Tibial nerve (tissue), 4 donors: ENCODE results near the gene CD63.

ENCODE experiments used
- EP300 ChIP-seq, 2 donors: sonication (generic); formaldehyde crosslinking; IDR thresholded peaks; one replicate each; pipeline ENCODE4 v1.6.1; 2017; ENCODE audit warnings: antibody characterized with exemption in 2 of 2, mild to moderate bottlenecking in 1 of 2
- TF ChIP-seq, protein P1 (sequence below), 5 experiments: fragments of 200-600 bp in 3 of 5; fragments of 450-650 bp in 2 of 5; sonication (generic) in 3 of 5; IDR thresholded peaks; one replicate each; pipeline ENCODE4 v1.5.1; 2016 to 2019; ENCODE audit warnings: antibody characterized with exemption in 5 of 5, mild to moderate bottlenecking in 3 of 5, moderate library complexity in 2 of 5

DNA sequence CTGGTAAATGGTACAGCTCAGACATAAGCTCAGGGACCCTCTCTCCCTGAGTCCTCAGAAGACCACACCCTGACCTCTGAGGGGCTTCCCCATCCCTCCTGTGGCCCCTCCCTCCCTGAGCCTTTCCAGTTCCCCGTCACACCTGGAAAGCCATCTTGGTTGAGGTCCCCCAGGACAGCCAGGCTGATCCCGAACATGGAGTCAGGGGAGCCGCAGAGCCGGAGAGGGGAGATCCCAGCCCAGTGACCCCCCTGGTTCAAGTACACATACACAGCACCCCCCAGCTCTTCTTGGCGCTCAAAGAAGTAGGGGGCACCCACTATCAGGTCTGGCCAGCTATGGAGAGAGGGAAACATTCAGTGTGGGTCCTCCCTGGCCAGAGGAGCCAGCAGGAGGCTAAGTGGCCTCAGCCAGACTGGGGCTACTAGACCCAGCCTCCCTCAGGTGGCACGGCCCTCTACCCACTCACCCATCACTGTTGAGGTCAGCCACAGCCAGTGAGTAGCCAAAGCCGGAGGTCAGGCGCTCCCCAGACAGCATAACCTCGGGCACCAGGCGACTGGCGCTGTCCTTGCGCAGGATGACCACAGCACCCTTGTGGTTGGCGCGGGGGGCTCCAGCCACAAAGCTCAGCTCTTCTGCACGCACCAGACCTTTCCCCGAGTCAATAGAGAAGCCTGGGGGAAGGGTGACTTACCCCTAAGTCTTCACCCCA is 30.4 kb downstream of the CD63 start:
- no peak for TF ChIP-seq EP300 (IDR thresholded peaks at IDR 0.05)
- TF ChIP-seq, protein P1, sequence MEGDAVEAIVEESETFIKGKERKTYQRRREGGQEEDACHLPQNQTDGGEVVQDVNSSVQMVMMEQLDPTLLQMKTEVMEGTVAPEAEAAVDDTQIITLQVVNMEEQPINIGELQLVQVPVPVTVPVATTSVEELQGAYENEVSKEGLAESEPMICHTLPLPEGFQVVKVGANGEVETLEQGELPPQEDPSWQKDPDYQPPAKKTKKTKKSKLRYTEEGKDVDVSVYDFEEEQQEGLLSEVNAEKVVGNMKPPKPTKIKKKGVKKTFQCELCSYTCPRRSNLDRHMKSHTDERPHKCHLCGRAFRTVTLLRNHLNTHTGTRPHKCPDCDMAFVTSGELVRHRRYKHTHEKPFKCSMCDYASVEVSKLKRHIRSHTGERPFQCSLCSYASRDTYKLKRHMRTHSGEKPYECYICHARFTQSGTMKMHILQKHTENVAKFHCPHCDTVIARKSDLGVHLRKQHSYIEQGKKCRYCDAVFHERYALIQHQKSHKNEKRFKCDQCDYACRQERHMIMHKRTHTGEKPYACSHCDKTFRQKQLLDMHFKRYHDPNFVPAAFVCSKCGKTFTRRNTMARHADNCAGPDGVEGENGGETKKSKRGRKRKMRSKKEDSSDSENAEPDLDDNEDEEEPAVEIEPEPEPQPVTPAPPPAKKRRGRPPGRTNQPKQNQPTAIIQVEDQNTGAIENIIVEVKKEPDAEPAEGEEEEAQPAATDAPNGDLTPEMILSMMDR (IDR thresholded peaks at IDR 0.05) = no peak
